HG03159 (cell line): ENCODE measurements around the gene ZFYVE19.
"Not testable (repeated sequence)": the region's sequence is repeated elsewhere in the genome, so short reads cannot be mapped to it uniquely, and the experiment has no call there.

Source experiments
- ATAC-seq: cut with Tn5 transposase; IDR thresholded peaks from one replicate; pipeline ENCODE4 v1.9.1; 2021; ENCODE audit warnings: mild to moderate bottlenecking, moderate library complexity; ENCODE audit not compliant: unreplicated experiment

ZFYVE19 gene

GRCh38 chr15:40845511-40846284 lies 38.8 kb downstream of the ZFYVE19 start:
- ATAC-seq = no peak

- no peak for ATAC-seq
Observed at GRCh38 chr15:40846841-40847222, 39.9 kb downstream of the ZFYVE19 start.

GRCh38 chr15:40847223-40847961 lies 40.5 kb downstream of the ZFYVE19 start:
- no peak for ATAC-seq

- no peak for ATAC-seq
Observed at GRCh38 chr15:40850576-40851112, 43.8 kb downstream of the ZFYVE19 start.

- no peak for ATAC-seq
Observed at GRCh38 chr15:40852529-40852928, 45.6 kb downstream of the ZFYVE19 start.

- no peak for ATAC-seq
Observed at GRCh38 chr15:40853241-40853890, 46.5 kb downstream of the ZFYVE19 start.

- ATAC-seq = no peak
Observed at GRCh38 chr15:40854161-40854560, 47.3 kb downstream of the ZFYVE19 start.

GRCh38 chr15:40855706-40856234 lies 48.9 kb downstream of the ZFYVE19 start:
- ATAC-seq = no peak

- no peak for ATAC-seq
Observed at GRCh38 chr15:40856746-40857145, 49.9 kb downstream of the ZFYVE19 start.

- ATAC-seq = no peak
Observed at GRCh38 chr15:40857601-40858341, 50.9 kb downstream of the ZFYVE19 start.

- no peak for ATAC-seq
Observed at GRCh38 chr15:40858706-40859105, 51.8 kb downstream of the ZFYVE19 start.

- ATAC-seq = no peak
Observed at GRCh38 chr15:40859206-40859851, 52.4 kb downstream of the ZFYVE19 start.

GRCh38 chr15:40861147-40861546 lies 54.3 kb downstream of the ZFYVE19 start:
- ATAC-seq = not testable (repeated sequence)

- ATAC-seq = no peak
Observed at GRCh38 chr15:40863660-40864270, 56.9 kb downstream of the ZFYVE19 start.
